Chondrocyte (in vitro differentiated cells): ENCODE measurements around the gene SLC16A3. TPM values are rescaled to one million over a fixed set of nuclear protein-coding genes. Genes with fewer than 3 reads are reported as not detected.
A peak's percentile ranks its signal among the peaks of the same experiment; 100 is the strongest.

Experiments used
- DNase-seq: peaks from one replicate; pipeline ENCODE4 v3.0.0; 2021; ENCODE audit warnings: mixed read lengths, low spot score
- H3K27ac Mint-ChIP-seq: one replicate; pipeline ENCODE4 v1.8.0; 2021; ENCODE audit warnings: mild to moderate bottlenecking, moderate library complexity, mixed read lengths; ENCODE audit not compliant: unreplicated experiment
- H3K27me3 Mint-ChIP-seq: 2 replicates; pipeline ENCODE4 v1.8.0; 2021; ENCODE audit warnings: low read depth, mixed read lengths
- H3K36me3 Mint-ChIP-seq: 2 replicates; pipeline ENCODE4 v1.8.0; 2021; ENCODE audit warnings: low read depth, mixed read lengths
- H3K4me1 Mint-ChIP-seq: 2 replicates; pipeline ENCODE4 v1.8.0; 2021; ENCODE audit warnings: low read depth, mild to moderate bottlenecking, mixed read lengths
- H3K4me3 Mint-ChIP-seq: one replicate; pipeline ENCODE4 v1.8.0; 2021; ENCODE audit warnings: mild to moderate bottlenecking, moderate library complexity, mixed read lengths; ENCODE audit not compliant: unreplicated experiment
- H3K9me3 Mint-ChIP-seq: 2 replicates; pipeline ENCODE4 v1.8.0; 2021; ENCODE audit warnings: low read depth, mixed read lengths
- CTCF ChIP-seq: fragments of 200-600 bp; sonication (generic); IDR thresholded peaks from 2 replicates; pipeline ENCODE4 v1.5.0; 2021; ENCODE audit warnings: antibody characterized with exemption, mild to moderate bottlenecking, moderate library complexity
- total RNA-seq: library from RNA; stranded (reverse); gene quantifications from 3 replicates; pipeline ENCODE4 v1.2.1, GENCODE V29; 2021

The SLC16A3 gene
- total RNA-seq, 1 donor from 2014 or later, result 189 TPM

- Mint-ChIP-seq H3K4me1 (peaks cover 34% of the 10 kb centered on the region), H3K4me3 (no peak overlapping the region), H3K27ac (no peak overlapping the region), H3K9me3 (no peaks in the 10 kb centered on the region), H3K36me3 (no peaks in the 10 kb centered on the region), H3K27me3 (no peaks in the 10 kb centered on the region)
- TF ChIP-seq CTCF, result no peak
- DNase-seq, result peak; percentile 81
Measured at GRCh38 chr17:82218349-82219075, 10.3 kb upstream of the SLC16A3 start.

- DNase-seq, result peak; percentile 81
- H3K4me3 Mint-ChIP-seq, result no peak overlapping the region
- no peaks in the 10 kb centered on the region for H3K36me3 Mint-ChIP-seq
- no peak for TF ChIP-seq CTCF
- no peak overlapping the region for H3K27ac Mint-ChIP-seq
- H3K9me3 Mint-ChIP-seq, result no peaks in the 10 kb centered on the region
- H3K4me1 Mint-ChIP-seq, result peaks cover 30% of the 10 kb centered on the region
- no peaks in the 10 kb centered on the region for H3K27me3 Mint-ChIP-seq
Measured at GRCh38 chr17:82219083-82219482, 9.8 kb upstream of the SLC16A3 start.

GRCh38 chr17:82219753-82220709, 8.8 kb upstream of the SLC16A3 start:
- no peak overlapping the region for H3K27ac Mint-ChIP-seq
- peak; percentile 83 for DNase-seq
- H3K27me3 Mint-ChIP-seq, result no peaks in the 10 kb centered on the region
- no peaks in the 10 kb centered on the region for H3K9me3 Mint-ChIP-seq
- H3K36me3 Mint-ChIP-seq, result no peaks in the 10 kb centered on the region
- no peak for TF ChIP-seq CTCF
- H3K4me1 Mint-ChIP-seq, result peaks cover 23% of the 10 kb centered on the region
- H3K4me3 Mint-ChIP-seq, result no peak overlapping the region

- Mint-ChIP-seq H3K36me3 (no peaks in the 10 kb centered on the region), H3K27ac (peak overlapping the region; percentile 3), H3K4me1 (peaks cover 15% of the 10 kb centered on the region), H3K9me3 (no peaks in the 10 kb centered on the region), H3K4me3 (no peak overlapping the region), H3K27me3 (no peaks in the 10 kb centered on the region)
- DNase-seq, result no peak
- TF ChIP-seq CTCF, result no peak
Measured at GRCh38 chr17:82221341-82221902, 7.4 kb upstream of the SLC16A3 start.

- Mint-ChIP-seq H3K36me3 (no peaks in the 10 kb centered on the region), H3K4me3 (no peak overlapping the region), H3K27me3 (no peaks in the 10 kb centered on the region)
Measured at GRCh38 chr17:82222816-82223215, 6.0 kb upstream of the SLC16A3 start.

More at GRCh38 chr17:82222816-82223215, 6.0 kb upstream of the SLC16A3 start:
- Mint-ChIP-seq H3K4me1 (peaks cover 2% of the 10 kb centered on the region), H3K27ac (no peak overlapping the region), H3K9me3 (no peaks in the 10 kb centered on the region)
- no peak for DNase-seq
- no peak for TF ChIP-seq CTCF
